KMS-11 (cell line): Measurements from ENCODE around the gene DNAJC28.

Experiments
- H2AFZ ChIP-seq: fragments of 200-600 bp; sonication (generic); 2 replicates; pipeline ENCODE4 v1.6.1; 2016; ENCODE audit warnings: antibody characterized with exemption, mixed run types, low read depth
- H3K27ac ChIP-seq: fragments of 200-600 bp; sonication (generic); 2 replicates; pipeline ENCODE4 v1.6.1; 2016; ENCODE audit warnings: mild to moderate bottlenecking, mixed run types
- H3K27me3 ChIP-seq: fragments of 200-600 bp; sonication (generic); 2 replicates; pipeline ENCODE4 v1.6.1; 2017; ENCODE audit warnings: mild to moderate bottlenecking, low read depth, mixed run types, moderate library complexity; ENCODE audit not compliant: insufficient read depth
- H3K36me3 ChIP-seq: fragments of 200-600 bp; sonication (generic); 2 replicates; pipeline ENCODE4 v1.6.1; 2017; ENCODE audit warnings: mild to moderate bottlenecking, mixed run types; ENCODE audit not compliant: insufficient read depth
- H3K4me1 ChIP-seq: fragments of 200-600 bp; sonication (generic); 2 replicates; pipeline ENCODE4 v1.6.1; 2016; ENCODE audit warnings: mild to moderate bottlenecking, low read depth, mixed run types; ENCODE audit not compliant: poor library complexity, severe bottlenecking
- H3K4me2 ChIP-seq: fragments of 200-600 bp; sonication (generic); 2 replicates; pipeline ENCODE4 v1.7.0; 2016; ENCODE audit warnings: mild to moderate bottlenecking, mixed run types
- H3K4me3 ChIP-seq: fragments of 200-600 bp; sonication (generic); IDR thresholded peaks from 2 replicates; pipeline ENCODE4 v1.6.1; 2017; ENCODE audit warnings: low read depth, low read length, mixed read lengths; ENCODE audit not compliant: insufficient read depth
- H3K79me2 ChIP-seq: fragments of 200-600 bp; sonication (generic); 2 replicates; pipeline ENCODE4 v1.6.1; 2016; ENCODE audit warnings: low read depth, mixed run types; ENCODE audit not compliant: insufficient read depth
- H3K9ac ChIP-seq: fragments of 200-600 bp; sonication (generic); 2 replicates; pipeline ENCODE4 v1.6.1; 2016; ENCODE audit warnings: mild to moderate bottlenecking, mixed run types
- H4K20me1 ChIP-seq: fragments of 200-600 bp; sonication (generic); 2 replicates; pipeline ENCODE4 v1.6.1; 2016; ENCODE audit warnings: mild to moderate bottlenecking, mixed run types; ENCODE audit not compliant: insufficient read depth
- CTCF ChIP-seq: fragments of 200-600 bp; sonication (generic); conservative IDR thresholded peaks from 2 replicates; pipeline ENCODE4 v1.6.1; 2017; ENCODE audit warnings: low read depth, mild to moderate bottlenecking, antibody characterized with exemption, low read length, moderate library complexity, mixed read lengths

Gene DNAJC28

DNA sequence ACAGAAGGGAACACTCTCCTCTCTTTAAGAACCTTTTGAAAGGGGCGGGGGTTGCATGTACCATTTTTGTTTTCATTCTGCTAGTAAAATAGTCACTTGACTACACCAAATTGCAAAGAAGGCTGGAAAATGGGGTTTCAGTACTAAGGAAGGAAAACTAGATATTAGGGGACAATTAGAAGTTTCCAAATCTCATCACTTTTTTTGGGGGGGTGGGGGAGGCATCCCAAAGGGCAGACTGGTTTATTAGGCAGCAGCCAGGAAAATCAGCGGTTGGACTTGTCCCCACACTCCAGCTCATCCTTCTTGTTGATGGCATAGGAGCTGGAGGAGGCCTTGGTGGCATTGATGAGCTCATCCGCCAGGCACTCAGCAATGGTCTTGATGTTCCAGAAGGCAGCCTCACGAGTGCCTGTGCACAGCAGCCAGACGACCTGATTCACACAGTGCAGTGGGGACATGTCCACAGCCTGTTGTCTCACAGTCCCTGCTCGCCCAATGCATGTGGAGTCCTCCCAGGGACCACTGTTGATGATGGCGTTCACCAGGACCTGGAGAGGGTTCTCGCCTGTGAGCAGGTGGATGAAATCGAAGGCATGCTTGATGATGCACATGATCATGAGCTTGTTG, 10.1 kb downstream of the DNAJC28 start:
- Histone ChIP-seq H3K27ac (no peak overlapping the region), H3K9ac (no peak overlapping the region), H3K79me2 (peaks cover 16% of the 10 kb centered on the region), H2AFZ (no peak overlapping the region), H3K4me2 (no peak overlapping the region), H3K4me1 (peaks cover 13% of the 10 kb centered on the region), H3K4me3 (no peak overlapping the region), H3K36me3 (no peaks in the 10 kb centered on the region), H3K27me3 (no peaks in the 10 kb centered on the region; the same call in 1 of the 2 replicates), H4K20me1 (no peaks in the 10 kb centered on the region)
- TF ChIP-seq CTCF: no peak

GRCh38 chr21:33480481-33481103, 10.9 kb downstream of the DNAJC28 start:
- Histone ChIP-seq H3K4me3 (no peak overlapping the region), H3K4me2 (peak overlapping the region; percentile 27), H3K27ac (peak overlapping the region; percentile 56), H3K79me2 (peaks cover 24% of the 10 kb centered on the region), H2AFZ (peak overlapping the region; percentile 81), H3K9ac (peak overlapping the region; percentile 65), H3K36me3 (no peaks in the 10 kb centered on the region), H3K27me3 (no peaks in the 10 kb centered on the region; the same call in 1 of the 2 replicates), H4K20me1 (no peaks in the 10 kb centered on the region), H3K4me1 (peaks cover 13% of the 10 kb centered on the region)
- TF ChIP-seq CTCF: no peak

GRCh38 chr21:33479679-33480480, 11.6 kb downstream of the DNAJC28 start, which contains the start of gene TMEM50B:
Gene TMEM50B, minus strand, starts transcription at chr21:33479974. Its CDS starts 11,089 bp downstream, at chr21:33468885.
- no peaks in the 10 kb centered on the region for H3K36me3 ChIP-seq
- H3K27ac ChIP-seq: peak within 1 kb of the TSS; percentile 67
- no peak for TF ChIP-seq CTCF
- no peaks in the 10 kb centered on the region for H4K20me1 ChIP-seq
- peaks cover 26% of the 10 kb centered on the region for H3K79me2 ChIP-seq
- no peaks in the 10 kb centered on the region; the same call in 1 of the 2 replicates for H3K27me3 ChIP-seq
- peak within 1 kb of the TSS; percentile 67 for H3K9ac ChIP-seq
- H3K4me1 ChIP-seq: peaks cover 13% of the 10 kb centered on the region
- peak within 1 kb of the TSS; percentile 81 for H2AFZ ChIP-seq
- H3K4me3 ChIP-seq: peak within 1 kb of the TSS; percentile 65
- peak within 1 kb of the TSS; percentile 98 for H3K4me2 ChIP-seq

- H3K9ac ChIP-seq: peak overlapping the region; percentile 67
- no peaks in the 10 kb centered on the region for H4K20me1 ChIP-seq
- peaks cover 13% of the 10 kb centered on the region for H3K4me1 ChIP-seq
- no peak for TF ChIP-seq CTCF
- H3K4me2 ChIP-seq: peak overlapping the region; percentile 98
- H3K79me2 ChIP-seq: peaks cover 26% of the 10 kb centered on the region
- no peaks in the 10 kb centered on the region for H3K36me3 ChIP-seq
- H3K27me3 ChIP-seq: no peaks in the 10 kb centered on the region; the same call in 1 of the 2 replicates
- H2AFZ ChIP-seq: peak overlapping the region; percentile 78
- H3K4me3 ChIP-seq: peak overlapping the region; percentile 65
- peak overlapping the region; percentile 67 for H3K27ac ChIP-seq
Observed at GRCh38 chr21:33478935-33479678, 12.4 kb downstream of the DNAJC28 start.
